Stimulated activated CD4-positive, alpha-beta T cell treated with anti-CD3 and anti-CD28 coated beads, Interleukin-15, amount 100 ng/mL, for 24 hours (primary cell): ENCODE data around the gene TBX5.

Source experiments
- DNase-seq: peaks from one replicate; pipeline ENCODE4 v3.0.0-alpha.2; 2020

TBX5 gene

DNA sequence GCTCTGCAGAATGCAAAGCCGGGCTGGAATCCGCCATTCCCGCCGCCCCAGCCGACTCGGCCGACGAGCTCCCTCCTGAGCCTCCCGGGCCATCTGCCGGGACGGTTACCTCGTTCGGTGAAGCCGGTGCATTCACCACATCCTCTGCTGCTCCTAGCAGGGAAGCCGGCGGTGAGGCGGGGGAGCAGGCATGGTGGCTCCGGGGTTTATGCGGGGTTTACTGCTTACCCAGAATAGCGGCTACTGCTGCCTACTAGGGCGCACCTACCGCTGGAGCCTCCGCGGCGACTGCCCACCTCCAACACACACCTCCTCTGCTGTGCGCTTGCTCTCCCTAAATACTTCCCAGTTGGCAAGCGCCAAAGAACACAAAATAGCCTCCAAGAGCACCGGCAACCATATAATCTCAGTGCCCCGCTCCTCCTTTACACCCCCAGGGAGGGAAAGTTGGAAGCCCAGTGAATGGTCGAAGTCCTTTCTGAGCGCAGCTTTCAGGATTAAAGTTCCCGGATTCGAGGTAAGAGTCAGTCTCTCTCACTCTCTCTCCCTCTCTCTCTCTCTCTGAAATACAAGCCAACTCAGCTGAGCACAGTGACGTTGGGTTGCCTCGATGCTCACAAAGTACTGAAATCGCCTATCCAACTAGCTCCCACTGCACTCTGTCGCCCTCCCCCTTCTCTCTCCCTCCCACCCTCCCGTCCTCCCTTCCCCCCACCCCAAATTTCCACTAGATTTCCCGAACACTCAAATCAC is at the start of gene TBX5:
TSS of gene TBX5 (minus strand) at position 626 of the 753 bp plus-strand sequence. CDS start 2,246 bp downstream, outside the sequence.
- no peak for DNase-seq

DNA sequence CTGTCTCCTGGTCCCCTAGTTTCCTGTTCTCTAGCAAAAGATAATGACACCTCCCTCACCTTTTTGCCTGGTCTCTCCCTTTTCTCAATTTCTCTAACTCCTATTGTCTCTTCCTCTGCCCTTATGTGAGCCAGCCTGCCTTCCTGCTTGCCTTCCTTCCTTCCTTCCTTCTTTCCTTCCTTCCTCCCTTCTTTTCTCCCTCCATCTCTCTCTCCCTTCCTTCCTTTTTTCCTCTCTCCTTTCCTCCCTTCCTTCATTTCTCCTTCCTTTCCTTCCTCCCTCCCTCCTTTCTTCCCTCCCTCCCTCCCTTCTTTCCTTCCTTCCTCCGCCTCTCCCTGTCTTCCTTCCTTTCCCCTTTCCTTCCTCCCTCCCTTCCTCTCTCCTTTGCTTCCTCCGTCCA is 45.7 kb upstream of the TBX5 start:
- no peak for DNase-seq

DNA sequence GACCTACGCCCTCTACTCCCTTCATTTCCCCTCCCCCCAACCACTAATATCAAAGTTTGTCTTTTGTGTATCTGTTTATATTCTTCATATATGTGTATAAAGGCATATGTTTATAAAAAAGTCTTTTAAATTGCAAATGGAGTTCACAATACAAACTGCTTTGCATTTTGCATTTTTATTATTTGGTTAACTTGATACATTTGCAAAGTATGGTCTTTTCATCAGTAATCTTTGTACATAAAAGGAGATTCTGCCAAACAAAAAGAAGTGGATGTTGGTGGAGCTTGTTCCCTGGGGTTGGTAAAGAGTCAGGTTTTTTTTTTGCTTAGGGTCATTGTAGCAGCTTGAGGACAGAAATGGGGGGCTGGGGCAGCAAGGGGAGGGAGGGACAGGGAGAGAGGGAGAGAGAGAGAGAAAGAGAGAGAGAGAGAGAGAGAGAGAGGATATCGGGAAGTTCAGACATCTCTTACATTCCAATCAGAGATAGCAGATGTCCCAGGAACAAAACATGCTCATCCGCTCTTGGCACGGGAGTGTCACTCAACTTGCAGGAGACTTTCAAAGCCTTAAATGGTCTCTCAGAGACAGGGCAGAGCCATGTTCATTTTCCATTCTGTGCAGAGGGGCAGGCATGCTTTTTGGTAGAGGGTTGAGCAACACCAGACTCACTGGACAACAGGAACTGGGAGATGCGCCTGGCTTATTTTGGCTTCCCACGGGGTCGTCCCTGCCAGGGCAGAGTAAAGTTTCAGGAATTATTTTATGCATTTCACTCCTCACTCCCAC is 44.8 kb upstream of the TBX5 start:
- DNase-seq: no peak

DNA sequence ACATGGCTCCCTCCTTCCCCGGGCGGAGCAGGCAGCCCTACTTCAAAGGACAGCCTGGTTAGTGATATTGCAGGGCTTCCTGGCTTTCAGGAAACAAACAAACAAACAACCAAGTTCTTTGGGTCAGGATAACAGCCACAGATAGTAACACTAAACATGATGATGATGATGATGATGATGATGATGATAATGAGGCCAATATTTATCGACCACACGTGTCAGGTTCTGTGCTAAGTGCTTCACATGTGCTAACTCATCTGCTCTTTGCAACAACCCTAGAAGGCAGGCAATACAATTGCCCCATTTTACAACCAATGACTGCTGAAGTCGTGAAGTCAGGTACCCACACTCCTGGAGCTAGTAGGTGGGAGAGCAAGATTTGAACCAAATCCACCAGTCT is 44.1 kb upstream of the TBX5 start:
- DNase-seq: no peak

DNA sequence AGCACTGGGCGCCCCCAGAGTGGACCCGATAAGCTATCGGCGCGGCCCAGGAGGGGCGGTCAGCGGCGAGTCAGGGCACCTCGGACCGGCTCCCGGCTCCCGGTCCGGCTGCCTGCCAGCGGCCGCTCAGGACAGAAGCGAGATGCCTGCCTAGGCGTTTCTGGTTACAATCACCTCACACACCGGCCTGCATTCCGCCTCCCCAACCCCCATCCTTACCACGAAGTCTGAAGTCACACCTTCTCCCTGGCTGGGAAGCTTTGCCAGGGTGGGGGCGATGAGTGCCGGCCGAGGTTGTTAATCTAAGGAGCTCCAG is 42.6 kb upstream of the TBX5 start:
- no peak for DNase-seq

DNA sequence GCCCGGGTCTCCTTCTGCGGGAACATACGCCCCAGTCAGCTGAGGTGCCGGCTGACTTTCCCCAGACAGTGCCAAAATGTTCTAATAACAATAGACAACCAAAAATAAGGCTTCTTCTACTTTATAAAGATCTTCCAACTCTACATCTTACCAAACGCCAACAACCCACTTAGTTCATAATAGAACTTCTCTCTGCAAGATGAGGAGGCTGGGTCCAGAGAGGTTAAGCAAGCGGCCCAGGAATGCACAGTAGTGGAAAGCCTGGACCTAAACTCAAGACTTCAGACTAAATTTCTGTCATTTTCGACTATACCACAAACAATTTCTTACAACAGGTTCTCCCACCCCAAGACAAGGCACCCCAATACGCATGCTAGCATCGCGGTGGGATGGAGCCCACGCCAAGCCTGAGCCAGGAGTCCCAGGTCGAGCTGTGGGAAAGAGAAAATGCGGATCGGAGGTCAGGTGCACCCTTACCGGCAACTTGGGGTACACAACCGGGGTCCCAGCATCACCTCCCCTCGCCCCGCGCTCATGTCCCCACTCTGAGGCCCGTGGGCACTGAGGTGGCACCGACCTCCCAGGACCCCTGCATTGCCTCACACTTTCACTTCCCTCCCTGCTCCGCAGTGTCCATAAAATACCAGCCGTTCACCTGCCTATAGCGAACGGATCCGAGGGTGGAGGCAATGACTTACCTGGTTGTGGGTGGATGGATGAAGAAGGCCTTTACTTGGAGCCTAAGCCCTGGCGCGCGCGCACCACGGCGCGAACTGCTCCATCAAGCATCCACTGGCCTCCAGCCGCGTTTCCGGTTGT is 42.1 kb upstream of the TBX5 start:
- DNase-seq: no peak

DNA sequence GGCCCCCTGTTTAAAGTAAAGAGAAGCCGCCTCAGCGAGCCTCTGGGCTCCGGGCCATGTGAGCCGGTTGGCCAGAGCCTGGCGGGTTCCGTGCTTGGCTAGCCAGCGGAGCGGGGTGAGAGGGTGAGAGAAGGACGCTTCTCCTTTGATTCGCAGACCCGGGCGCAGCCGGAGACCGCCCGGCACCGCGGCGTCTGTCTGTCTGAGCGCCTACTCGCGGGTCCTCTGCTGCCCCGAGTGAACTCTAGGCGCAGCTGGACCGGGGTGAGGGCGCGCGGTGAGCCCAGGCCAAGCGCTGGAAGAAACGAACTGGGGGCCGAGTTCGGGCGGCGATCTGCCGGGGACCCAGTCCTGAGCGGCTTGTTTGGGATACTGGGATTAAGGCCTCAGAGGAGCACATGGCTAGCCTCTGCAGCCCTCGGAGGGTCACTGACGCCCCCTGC is 41.4 kb upstream of the TBX5 start:
- DNase-seq: no peak

DNA sequence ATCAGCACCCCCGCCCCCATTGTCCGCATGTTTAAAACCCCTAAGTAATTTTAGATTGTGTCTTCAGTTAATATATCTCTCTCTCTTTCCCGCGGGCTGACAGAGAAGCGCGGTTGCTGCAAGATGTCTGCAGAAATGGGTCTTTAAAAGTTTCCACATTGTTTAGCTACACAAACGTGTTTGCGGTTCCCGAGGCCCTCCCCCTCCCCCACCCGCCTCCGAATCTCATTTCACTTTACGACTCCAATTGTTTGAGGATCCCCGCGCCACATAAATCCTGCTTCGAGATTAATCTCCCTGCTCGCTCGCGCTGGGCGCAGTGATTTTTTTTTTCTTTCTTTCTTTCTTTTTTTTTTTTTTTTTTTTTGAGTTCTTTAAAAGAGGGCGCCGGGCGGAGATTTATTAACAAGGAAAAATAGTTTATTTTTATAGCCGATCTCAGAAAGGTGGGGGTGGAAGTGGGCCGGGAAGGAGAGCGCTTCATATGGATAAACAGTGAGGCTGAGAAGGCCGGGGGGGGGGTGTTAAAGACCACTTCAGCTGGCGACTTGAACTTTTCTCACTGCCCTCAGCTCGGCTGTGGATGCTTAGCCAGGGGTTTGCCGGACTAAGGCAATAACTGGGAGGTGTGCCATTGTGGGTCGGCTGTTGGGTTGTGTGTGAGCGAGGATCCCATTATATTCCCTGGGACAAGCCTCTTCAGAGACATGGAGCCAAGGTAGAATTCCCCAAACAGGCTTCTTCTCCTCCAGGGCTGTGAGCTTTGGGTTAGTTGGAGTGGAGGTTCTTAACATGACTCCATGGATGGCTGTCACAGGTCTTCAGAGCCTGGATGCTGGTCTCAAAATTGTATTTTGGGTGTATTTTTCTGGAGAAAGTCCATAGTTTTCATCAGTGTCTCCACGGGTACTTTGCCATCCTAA is 39.7 kb upstream of the TBX5 start:
- DNase-seq: no peak

DNA sequence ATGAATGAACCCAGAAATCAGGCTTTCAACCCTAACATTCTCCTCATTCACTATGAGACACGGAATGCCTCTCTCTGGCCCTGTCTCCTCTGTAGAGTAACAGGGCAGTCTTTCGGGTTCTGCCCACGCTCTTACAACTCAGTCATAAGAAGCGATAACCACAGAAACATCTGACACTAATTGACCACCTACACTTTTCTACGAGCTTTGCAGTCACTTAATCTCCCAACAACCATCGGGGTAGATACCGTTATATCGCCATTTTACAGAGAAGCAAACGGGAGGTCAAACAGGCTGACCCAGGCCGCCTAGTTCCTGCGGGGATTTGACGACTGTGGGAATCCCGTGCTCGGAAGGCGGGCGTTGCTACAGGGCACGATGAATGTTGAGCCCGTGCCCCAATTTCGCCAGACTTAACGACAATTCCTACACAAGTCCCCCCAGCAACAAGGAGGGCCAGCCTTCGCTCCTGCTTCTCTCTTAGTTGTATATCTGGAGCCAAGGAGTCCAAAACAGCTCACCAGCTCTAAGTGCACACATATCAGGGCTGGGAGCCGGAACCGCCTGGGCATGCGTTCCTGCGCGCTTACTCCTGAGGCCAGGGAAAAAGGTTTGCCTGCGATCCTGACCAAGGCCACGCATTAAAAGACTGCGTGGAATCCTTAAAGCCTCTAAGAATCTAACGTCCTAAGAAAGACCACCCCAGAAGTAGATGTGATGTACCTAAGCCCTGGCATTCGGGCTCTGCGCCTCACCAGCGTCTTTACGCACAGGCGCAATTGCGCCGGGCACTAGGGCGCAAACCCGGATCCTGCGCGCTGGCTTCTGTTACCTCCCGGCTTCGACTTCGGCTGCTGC is 38.7 kb upstream of the TBX5 start:
- no peak for DNase-seq

DNA sequence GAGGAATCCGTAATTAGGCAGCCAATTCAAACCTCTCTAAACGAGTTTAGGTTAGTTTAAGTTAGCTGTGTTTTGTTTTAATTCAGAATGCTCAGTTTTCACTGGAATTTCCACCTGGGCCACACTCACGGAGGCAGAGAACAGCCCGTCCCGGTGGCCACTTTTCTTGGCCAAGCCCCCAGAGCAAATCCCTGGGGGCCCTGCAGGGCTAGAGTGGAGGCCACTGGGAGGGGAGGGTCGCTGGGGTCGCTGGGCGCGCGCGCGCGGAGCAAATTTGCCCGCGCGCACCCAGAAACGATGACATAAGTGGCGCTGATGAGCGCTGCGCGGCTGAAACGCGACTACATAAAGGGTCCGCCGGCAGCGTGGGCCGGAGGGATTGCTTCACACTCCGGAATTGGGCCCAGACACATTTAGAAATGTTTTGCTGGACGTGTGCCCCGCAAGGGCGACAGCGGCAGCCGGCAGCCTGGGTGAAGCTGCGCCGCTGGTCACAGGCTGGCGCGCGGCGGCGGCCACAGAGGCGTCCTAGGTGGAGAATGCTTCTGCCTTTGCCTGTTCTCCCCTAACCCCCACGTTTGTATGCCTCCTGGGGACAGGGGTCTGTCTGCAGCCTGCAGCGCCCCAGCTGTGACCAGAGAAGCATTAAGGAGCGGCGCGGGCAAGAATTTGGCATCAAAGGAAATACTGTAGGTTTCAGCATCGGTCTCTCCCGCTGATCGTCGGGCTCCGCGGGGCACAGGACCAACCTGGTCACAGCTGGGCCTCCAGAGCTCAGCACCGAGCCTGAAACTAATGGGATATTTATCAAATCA is 37.9 kb upstream of the TBX5 start:
- DNase-seq: no peak

DNA sequence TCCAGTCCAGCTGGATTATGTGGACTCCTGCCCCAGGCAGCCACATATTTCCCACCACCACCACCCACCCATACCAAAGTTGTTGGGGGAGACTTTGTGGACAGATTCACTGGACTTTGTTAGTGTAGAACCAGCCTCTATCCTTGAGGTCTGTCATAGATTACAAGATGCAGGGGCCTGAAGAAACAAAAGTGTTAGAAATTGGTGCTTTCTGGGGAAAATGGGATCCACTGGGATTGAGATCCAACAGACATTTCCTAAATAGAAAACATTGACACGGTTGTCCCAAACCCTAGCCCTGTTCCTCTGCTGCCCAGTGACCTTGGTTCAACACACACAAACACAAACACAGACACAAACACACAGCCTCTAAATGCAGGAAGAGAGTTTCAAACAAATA is 36.6 kb upstream of the TBX5 start:
- no peak for DNase-seq

DNA sequence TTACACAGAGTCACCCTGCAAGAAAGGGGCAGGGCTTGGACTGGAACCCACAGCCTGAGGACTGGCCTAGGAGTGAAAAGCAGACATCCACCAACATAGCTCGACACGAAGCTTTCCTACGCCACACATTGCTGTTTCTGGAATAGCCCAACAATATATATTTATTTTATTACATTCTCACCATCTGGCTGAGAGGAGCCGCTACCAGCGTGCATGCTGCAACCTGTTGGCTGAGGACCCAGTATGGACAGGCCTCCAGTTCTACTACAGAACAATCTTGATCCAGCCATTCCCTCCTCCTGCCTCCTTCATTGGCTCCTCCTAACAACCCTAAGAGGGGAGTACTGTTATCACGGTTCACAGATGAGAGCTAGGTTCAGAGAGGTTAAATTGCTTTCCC is 35.6 kb upstream of the TBX5 start:
- DNase-seq: no peak

DNA sequence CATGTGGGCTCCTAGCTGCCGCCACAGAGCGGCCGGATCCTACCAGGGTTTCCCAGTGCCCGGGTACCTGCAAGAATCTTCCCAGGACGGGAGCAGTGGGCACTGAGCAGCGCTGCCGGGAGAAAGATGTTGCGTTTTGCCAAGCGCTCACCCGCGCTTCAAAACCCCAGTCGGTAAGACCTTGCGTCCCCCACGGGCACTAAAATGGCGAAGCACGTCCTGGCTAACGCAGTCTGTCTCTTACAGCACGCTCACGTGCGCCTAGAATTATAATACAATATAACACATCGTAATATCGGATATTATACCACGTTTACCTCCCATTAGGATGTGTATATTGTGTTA is 35.1 kb upstream of the TBX5 start:
- DNase-seq: no peak

DNA sequence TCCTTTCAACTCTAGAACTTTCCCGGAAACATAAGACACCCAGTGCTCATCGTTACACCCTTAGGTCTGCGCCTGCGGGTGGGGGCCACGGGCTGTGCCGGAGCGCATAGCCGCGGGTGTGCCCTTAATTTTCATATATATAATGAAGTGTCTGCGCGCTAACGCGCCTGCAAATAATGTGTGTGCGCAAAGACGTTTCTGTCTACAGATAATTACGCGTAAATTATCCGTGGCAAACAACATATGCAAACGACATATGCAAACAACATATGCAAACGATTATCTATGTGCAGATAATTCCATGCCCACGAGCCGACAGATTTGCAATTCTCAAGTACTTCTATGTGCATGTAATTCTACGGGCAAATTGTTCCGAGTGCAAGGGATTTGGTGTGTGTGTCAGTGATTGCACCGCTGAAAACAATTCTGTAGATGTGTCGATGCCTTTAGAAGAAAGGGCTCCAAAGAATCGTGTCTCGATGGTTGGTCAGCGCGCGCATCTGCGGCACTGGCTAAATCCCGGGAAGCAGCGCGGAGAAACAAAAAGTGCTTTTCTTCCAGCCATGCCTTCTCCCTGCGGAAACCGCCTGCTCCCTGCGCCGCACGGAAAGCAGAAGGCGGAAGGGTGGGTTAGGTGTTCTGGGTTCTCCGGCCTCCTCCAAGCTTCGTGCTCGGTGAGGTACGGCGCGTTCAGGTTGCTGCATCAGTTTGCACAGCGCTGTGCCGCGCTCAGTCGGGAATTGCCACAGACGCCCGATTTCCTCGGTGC is 34.5 kb upstream of the TBX5 start:
- no peak for DNase-seq

DNA sequence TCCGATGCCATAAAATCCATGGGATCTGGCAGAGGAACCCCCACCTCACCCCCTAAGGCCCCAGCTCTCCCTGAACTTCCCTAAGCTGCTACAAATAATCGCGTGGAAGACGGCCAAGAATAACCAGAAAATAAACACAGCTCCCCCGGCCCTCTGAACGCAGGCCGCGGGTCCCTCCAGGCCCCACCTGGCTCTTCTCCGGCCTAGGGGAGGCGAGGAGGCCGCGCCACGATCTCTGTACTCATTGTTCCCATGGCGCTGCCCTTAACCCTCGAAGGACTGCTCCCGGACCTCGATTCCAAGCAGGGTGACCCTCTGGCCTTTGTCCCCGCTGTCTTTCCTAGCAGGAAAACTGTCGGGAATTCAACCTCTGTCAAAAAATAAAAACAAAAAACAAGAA is 33.9 kb upstream of the TBX5 start:
- DNase-seq: no peak

DNA sequence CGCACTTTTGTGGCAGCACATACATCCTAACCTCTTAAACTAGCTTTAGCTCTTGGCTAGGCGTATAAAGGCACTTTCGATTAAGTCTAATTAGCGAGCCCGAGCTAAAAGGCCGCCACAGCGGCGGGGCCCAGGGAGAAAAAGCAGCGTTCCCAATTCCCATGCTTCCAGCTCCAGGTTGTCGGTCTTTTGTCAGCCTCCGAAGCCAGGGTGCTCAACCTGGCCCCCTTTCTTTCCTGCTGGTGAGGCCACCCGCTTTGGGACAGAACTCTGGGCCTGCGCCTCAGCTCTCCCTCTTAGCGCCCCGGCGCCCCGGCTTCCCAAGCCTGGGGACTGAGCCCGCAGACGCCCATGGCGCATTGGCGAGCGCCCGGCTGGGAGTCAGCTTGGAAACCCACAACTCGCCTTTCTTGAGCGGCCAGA is 33.3 kb upstream of the TBX5 start:
- DNase-seq: no peak

DNA sequence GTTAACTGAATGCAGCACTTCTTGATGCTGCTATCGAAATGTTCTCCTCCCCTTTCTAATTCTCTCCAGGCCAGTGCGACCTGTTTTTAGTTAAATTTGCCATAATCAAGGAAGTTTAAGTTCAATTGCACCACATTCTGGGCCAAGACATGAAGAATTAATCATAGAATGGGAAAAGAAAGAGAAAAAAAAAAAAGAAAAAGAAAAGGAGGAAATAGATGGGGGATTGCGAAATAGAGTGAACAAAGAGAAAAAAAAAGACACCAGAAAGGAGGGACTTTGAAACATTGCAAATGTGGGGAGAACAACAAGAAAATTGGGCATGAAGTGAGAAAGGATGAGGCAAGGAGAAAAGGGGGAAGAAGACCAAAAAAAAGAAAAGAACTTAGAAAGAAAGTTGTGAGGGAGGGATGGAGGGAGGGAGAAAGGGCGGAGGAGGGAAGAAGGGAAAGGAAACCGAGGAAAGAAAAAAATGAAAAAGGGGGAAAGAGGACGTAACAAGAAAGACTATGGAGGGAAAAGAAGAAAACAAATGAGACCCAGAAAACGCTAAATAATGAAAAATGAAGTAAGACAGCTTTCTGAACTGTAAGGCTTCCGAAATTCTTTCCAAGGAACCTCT is 32.8 kb upstream of the TBX5 start:
- no peak for DNase-seq

DNA sequence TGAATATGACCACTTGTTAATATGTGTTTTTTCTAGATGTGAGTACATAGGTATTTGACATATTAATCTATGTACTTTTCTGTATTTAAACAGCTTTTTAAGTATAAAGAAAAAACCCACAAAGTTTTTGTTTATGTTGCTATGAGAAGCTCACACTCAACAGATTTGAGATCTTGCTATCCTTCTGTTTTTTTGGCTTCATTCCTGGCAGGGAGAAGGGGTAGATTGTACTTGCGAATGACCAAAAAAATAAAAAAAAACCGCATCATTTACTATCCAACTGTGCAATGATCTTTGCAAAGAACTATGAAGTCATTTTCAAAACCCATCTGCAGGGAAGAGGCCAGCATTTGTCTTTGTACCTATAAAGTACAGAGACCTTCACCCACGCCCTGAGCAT is 28.4 kb upstream of the TBX5 start:
- DNase-seq: no peak

DNA sequence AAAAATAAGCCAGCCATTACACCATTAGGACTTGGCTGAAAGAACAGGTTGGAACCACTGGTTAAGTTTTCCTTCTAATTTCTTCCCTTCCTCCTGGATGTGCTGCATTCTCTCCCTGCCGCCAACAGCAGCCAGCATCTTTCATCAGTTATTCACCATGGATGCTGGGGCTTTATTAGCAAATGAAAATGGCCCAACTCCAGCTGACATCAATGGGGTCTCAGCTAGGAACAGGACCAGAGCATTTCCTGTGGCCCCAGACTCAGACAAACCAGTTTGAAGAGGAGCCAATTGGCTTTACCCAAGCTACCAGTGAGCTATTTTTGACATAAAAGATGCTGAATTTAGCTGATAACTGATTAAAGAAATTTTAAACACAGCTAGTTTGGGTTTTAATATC is 26.0 kb upstream of the TBX5 start:
- no peak for DNase-seq

DNA sequence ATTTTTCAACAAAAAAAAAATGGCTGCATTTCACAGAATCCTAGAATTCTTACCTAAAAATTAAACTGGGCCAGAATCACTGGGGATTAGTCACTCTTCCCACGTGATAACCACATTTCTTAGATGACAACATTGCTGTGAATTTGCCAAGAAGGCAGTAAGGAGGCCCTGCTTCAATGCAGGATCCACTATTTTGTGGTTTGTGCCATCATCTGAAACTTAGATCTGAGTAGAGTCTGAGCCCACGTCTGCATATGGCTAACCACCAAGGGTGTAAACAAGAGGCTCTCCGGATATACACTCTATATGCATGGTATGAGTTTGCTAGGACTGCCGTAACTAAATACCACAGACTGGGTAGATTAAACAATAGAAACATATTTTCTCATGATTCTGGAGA is 24.4 kb upstream of the TBX5 start:
- no peak for DNase-seq
